Fibroblast of lung (primary cell): Measurements from ENCODE around the gene PUS1. TPM values are rescaled to one million over a fixed set of nuclear protein-coding genes. Genes with fewer than 3 reads are reported as not detected.
A peak's percentile ranks its signal among the peaks of the same experiment; 100 is the strongest.

Experiments used
- DNase-seq, 2 donors: peaks; one replicate each; pipeline versions ENCODE4 v3.0.0 to v3.0.0-alpha.2; 2010; ENCODE audit warnings: low read depth in 2 of 2
- H2AFZ ChIP-seq: 2 replicates; pipeline ENCODE4 v1.5.1; 2012; ENCODE audit warnings: low read length, control low read depth, inconsistent platforms
- H3K27ac ChIP-seq: 2 replicates; pipeline ENCODE4 v1.5.1; 2011; ENCODE audit warnings: low read length, control low read depth; ENCODE audit not compliant: insufficient read depth
- H3K27me3 ChIP-seq: 2 replicates; pipeline ENCODE4 v1.5.1; 2011; ENCODE audit warnings: mild to moderate bottlenecking, low read length; ENCODE audit not compliant: control insufficient read depth, insufficient read depth
- H3K36me3 ChIP-seq: 2 replicates; pipeline ENCODE4 v1.5.1; 2011; ENCODE audit warnings: low read length; ENCODE audit not compliant: control insufficient read depth, insufficient read depth
- H3K4me1 ChIP-seq: 2 replicates; pipeline ENCODE4 v1.5.1; 2011; ENCODE audit warnings: low read length; ENCODE audit not compliant: control insufficient read depth, insufficient read depth; ENCODE audit errors: extremely low read depth
- H3K4me2 ChIP-seq: 2 replicates; pipeline ENCODE4 v1.5.1; 2011; ENCODE audit warnings: low read length, control low read depth; ENCODE audit not compliant: insufficient read depth; ENCODE audit errors: extremely low read depth
- H3K4me3 ChIP-seq, 4 experiments: fragments of 200-600 bp in 1 of 4; sonication (generic) in 1 of 4; replicated peaks in 1 of 4; 2 replicates each; pipeline ENCODE4 v1.5.1; 2011 to 2016; ENCODE audit warnings: low read length in 4 of 4, low read depth in 3 of 4, mild to moderate bottlenecking in 3 of 4, control low read depth in 2 of 4, inconsistent platforms in 1 of 4, mixed read lengths in 1 of 4; ENCODE audit not compliant: insufficient read depth in 1 of 4; ENCODE audit errors: control extremely low read depth in 1 of 4
- H3K79me2 ChIP-seq: 2 replicates; pipeline ENCODE4 v1.5.1; 2012; ENCODE audit warnings: mild to moderate bottlenecking, low read length, inconsistent platforms; ENCODE audit not compliant: control insufficient read depth, insufficient read depth
- H3K9ac ChIP-seq: 2 replicates; pipeline ENCODE4 v1.5.1; 2011; ENCODE audit warnings: mild to moderate bottlenecking, low read length, control low read depth; ENCODE audit not compliant: insufficient read depth
- H3K9me3 ChIP-seq: 2 replicates; pipeline ENCODE4 v1.5.1; 2012; ENCODE audit warnings: low read depth, low read length; ENCODE audit not compliant: control insufficient read depth, insufficient read depth
- H4K20me1 ChIP-seq: 2 replicates; pipeline ENCODE4 v1.5.1; 2011; ENCODE audit warnings: low read length; ENCODE audit not compliant: control insufficient read depth, insufficient read depth; ENCODE audit errors: extremely low read depth
- CTCF ChIP-seq, 2 donors: IDR thresholded peaks in 1 of 2; conservative IDR thresholded peaks in 1 of 2; 1 replicate in 1 of 2; 2 replicates in 1 of 2; pipeline ENCODE4 v1.5.1; 2011 to 2012; ENCODE audit warnings: low read length in 2 of 2, control low read depth in 1 of 2, inconsistent platforms in 1 of 2, low read depth in 1 of 2, mild to moderate bottlenecking in 1 of 2
- EZH2 ChIP-seq: IDR thresholded peaks from 2 replicates; pipeline ENCODE4 v1.5.1; 2012; ENCODE audit warnings: low read length, control low read depth, mild to moderate bottlenecking; ENCODE audit errors: missing control alignments
- polyA plus RNA-seq, 2 donors: library from polyadenylated mRNA; depleted of rRNA in 1 of 2; stranded (reverse) in 1 of 2; unstranded in 1 of 2; fragments of >200 nt; gene quantifications; 2 replicates each; pipeline ENCODE4 v1.2.1, GENCODE V29; 2011 to 2012; ENCODE audit warnings: missing spikeins in 1 of 2
- total RNA-seq: library from RNA; depleted of rRNA; stranded (reverse); fragments of >200 nt; gene quantifications from 2 replicates; pipeline ENCODE4 v1.2.1, GENCODE V29; 2014

The PUS1 gene
- total and polyA plus RNA-seq, 2 donors (not counting 1 experiment from before 2014, with no cell fraction given), result 8.3 to 10.1 TPM

GRCh38 chr12:131929581-131930456 lies 743 bp downstream of the PUS1 start:
- no peaks in the 10 kb centered on the region for H3K9me3 ChIP-seq
- peak overlapping the region; percentile 82 for H3K27ac ChIP-seq
- H3K4me1 ChIP-seq, result no peaks in the 10 kb centered on the region
- H3K79me2 ChIP-seq, result peaks cover 16% of the 10 kb centered on the region
- H3K4me3 ChIP-seq, result peak overlapping the region; percentile 75 to 89 (median 84)
- TF ChIP-seq EZH2 (no peak), CTCF (conservative IDR thresholded peaks at IDR 0.05 in 1 of 2, IDR thresholded peaks at IDR 0.05 in 1 of 2; ENCODE audit: low read depth in 1 of 2, low read length in 2 of 2) (no peak)
- no peaks in the 10 kb centered on the region for H4K20me1 ChIP-seq
- DNase-seq, result peak in 1 of 2 donors; percentile 29
- H2AFZ ChIP-seq, result peak overlapping the region; percentile 13
- H3K4me2 ChIP-seq, result peak overlapping the region; percentile 83
- no peaks in the 10 kb centered on the region for H3K27me3 ChIP-seq
- H3K36me3 ChIP-seq, result peaks cover 9% of the 10 kb centered on the region
- H3K9ac ChIP-seq, result peak overlapping the region; percentile 81

GRCh38 chr12:131930510-131930909 lies 1.4 kb downstream of the PUS1 start:
- Histone ChIP-seq H3K27ac (no peak overlapping the region), H3K4me3 (peak overlapping the region; percentile 69 to 87 (median 80)), H3K79me2 (peaks cover 16% of the 10 kb centered on the region), H2AFZ (no peak overlapping the region), H3K4me2 (peak overlapping the region; percentile 83), H3K9ac (peak overlapping the region; percentile 50), H4K20me1 (no peaks in the 10 kb centered on the region), H3K27me3 (no peaks in the 10 kb centered on the region), H3K4me1 (no peaks in the 10 kb centered on the region), H3K9me3 (no peaks in the 10 kb centered on the region), H3K36me3 (peaks cover 9% of the 10 kb centered on the region)
- DNase-seq, result no peak
- TF ChIP-seq EZH2, result no peak
- no peak for TF ChIP-seq CTCF (conservative IDR thresholded peaks at IDR 0.05 in 1 of 2, IDR thresholded peaks at IDR 0.05 in 1 of 2; ENCODE audit: low read depth in 1 of 2, low read length in 2 of 2)

GRCh38 chr12:131933387-131933786 lies 4.3 kb downstream of the PUS1 start:
- Histone ChIP-seq H3K27me3 (no peaks in the 10 kb centered on the region), H3K9me3 (no peaks in the 10 kb centered on the region), H3K36me3 (peaks cover 9% of the 10 kb centered on the region), H2AFZ (no peak overlapping the region), H3K79me2 (peaks cover 16% of the 10 kb centered on the region), H4K20me1 (no peaks in the 10 kb centered on the region), H3K4me3 (no peak overlapping the region), H3K4me2 (no peak overlapping the region), H3K27ac (no peak overlapping the region), H3K9ac (no peak overlapping the region), H3K4me1 (no peaks in the 10 kb centered on the region)
- DNase-seq, result no peak
- no peak for TF ChIP-seq EZH2
